HG03469 (cell line): Measurements from ENCODE around the gene NTSR1.

ENCODE experiments used
- ATAC-seq: cut with Tn5 transposase; IDR thresholded peaks from one replicate; pipeline ENCODE4 v1.9.1; 2021; ENCODE audit warnings: mild to moderate bottlenecking, moderate library complexity, moderate number of reproducible peaks; ENCODE audit not compliant: unreplicated experiment

The NTSR1 gene

DNA sequence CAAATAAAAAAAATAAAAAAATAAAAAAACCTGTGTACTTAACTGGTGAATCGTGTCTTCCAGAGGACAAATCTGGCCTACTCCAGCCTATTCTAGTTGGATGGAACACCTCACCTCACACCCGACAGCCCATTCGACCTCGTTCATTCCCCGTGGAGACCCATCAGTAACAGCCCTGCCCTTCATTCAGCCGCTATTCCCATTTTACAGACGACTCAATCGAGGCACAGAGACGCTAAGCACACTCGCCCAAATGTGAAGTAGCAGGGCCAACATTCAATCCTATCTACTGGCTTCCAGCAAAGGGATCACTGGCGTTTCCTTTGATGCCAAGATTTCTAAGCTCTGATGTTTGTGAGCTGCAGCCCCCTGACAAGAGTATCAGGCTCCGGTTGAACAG, 1.8 kb upstream of the NTSR1 start:
- no peak for ATAC-seq

DNA sequence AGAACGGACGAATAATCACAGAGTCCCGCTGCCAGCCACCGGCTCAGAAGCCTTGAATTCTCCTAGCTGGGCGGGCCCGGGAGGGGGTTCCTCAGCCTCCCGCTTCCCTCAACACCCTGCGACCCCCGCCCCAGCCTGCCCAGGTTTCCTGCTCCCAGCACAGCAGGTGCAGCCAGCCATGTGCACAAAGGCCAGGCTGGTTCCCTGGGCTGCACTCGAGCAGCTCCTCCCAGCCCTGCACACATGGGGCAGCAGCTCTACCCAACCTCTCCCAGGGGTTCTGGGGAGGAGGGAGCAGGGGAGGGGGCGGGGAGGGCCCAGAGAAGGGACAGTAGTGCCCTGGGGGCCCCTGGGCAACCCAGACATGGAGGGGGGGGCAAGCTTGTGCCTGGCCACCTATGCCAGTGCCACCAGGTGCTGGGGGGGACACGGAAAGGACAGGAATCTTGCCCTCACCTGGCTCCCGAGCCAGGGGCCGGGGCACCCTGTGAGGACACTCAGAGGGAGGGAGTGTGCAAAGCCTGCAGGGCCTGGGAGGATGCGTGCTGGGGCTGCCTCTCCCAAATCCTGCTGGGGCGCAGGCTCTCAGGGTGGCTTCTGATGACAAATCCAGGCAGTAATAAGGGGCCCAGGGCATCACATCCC, 1.2 kb upstream of the NTSR1 start:
- ATAC-seq = no peak

DNA sequence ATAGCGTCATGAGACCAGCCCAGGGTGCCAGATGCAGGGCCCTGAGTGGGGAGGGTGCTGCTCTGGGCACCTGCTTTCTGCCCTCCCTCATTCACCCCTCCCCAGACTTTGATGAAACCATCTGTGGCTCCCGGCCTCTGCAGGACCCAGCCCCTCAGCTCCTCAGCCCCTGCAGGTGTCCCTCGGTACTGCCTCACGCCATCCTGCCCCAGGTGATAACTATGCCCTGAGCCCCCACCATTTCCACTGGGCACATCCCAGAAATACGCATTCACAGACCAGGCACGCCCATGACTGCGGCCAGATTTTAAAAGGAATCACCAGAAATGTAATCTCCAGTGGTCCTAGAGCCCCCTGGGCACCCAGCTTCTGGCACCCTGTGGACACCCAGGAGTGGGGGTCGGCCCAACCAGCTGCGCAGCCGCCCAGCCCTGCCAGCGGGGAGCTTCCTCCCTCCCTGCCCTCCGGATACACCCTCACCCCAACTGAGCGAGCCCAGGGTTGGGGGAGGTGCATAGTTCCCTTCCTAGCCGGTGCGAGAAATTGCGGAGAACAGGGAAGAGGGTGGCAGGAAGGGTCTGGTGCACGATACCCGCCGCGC, 615 bp upstream of the NTSR1 start:
- no peak for ATAC-seq

DNA sequence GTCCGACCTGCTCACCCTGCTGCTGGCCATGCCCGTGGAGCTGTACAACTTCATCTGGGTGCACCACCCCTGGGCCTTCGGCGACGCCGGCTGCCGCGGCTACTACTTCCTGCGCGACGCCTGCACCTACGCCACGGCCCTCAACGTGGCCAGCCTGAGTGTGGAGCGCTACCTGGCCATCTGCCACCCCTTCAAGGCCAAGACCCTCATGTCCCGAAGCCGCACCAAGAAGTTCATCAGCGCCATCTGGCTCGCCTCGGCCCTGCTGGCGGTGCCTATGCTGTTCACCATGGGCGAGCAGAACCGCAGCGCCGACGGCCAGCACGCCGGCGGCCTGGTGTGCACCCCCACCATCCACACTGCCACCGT, 885 bp downstream of the NTSR1 start:
- ATAC-seq = no peak

DNA sequence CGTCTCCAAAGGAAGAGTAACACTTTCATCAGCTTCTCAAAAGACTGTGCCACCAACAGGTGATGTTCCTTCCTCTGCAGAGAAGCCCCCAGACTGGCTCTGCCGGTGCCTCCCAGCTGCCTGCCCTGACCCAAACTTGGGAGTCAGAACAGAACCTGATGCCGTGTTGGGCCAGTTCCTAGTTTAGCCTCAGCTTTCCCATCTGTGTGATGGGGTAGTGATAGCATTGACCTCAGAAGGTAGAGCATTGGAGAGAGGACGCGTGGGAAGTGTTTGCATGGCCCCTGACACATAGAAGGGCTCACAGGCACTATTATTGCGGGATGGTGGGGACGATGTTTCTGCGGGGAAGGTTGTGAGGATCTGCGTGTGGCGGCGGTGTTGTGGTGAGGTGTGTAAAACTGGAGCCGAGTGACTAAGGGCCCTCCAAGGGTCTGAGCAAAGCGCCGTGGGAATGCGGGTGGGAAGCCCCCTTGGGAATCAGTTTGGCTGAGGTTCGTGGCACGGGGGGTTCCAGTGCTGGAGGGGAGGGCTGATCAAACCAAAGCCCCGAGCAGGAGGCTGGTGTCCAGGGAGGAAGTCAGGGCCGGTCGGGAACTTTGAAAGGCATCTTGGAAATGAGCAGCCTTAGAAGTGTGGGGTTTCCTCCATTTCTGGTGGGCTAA, 1.7 kb downstream of the NTSR1 start:
- no peak for ATAC-seq

DNA sequence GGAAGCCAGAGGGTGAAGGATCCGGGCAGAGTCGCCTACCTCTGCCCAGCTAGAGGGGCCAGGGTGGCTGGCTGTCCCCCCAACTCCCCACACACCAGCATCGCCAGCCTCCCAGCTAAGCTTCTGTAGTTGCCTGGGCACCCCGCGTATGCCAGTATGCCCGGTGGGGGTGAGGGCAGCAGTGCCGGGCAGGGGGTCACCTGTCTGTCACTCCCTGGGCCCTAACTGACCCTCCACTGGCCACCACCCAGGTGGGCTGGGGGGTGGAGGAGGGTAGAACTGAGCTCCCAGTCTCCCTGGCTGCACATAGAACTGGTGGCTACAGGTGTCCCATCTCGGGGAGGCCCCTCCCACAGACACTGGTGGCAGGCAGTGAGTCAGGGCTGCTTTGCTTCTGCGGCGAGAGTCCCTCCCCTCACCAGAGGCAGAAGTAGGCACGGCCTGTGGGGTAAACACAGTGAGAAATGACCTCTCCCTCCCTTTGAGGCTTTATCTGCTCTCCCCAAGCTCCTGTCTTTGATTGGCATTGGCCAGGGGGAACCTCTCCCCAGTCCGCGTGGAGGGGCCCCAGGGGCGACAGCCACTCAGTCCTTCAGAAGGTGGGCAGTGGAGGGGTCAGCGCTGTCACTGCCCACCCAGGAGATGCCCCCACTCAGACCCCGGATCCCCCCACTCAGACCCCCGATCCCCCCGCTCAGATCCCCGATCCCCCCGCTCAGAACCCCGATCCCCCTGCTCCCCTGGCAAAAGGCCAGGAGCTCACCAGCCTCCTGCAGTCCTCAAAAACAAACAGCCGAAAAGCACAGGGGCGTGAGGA, 2.5 kb downstream of the NTSR1 start:
- ATAC-seq = no peak

DNA sequence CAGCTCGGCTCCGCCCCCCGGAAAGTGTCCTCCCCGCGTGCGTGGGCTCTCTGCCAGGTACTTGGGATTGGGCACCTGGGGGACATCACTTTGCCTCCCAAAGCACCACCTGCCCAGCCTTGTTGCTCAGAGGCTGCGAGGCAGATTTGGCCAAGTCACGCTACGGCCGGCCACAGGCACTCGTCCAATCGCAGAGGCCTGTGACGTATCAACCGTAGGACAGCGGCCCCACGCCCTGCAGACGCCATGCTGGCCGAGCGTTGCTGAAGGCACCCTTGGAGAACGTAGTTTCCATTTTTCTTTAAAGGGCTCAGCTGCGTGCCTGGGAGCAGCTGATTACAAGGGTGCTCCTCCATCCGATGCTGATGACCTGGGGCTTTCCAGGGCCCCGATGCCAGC, 3.1 kb downstream of the NTSR1 start:
- no peak for ATAC-seq

DNA sequence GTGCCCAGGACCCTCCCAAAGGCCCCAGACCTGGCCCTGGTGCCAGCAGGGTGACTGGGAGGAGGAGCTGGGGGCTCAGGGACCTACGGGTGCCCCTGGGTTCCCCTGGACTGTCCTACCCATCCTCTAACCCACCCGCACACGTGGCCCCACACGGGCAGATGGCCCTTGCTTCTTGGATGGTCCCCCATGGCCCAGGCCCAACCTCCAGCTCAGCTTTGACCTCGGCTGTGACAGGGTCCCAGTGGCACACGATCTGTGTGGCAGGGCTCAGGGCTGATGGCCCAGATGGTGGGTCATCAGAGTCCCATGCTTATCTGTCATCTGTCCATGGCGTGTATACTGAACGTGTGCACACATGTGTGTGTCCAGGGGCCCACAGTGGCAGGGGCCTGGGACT, 4.0 kb downstream of the NTSR1 start:
- ATAC-seq = no peak

DNA sequence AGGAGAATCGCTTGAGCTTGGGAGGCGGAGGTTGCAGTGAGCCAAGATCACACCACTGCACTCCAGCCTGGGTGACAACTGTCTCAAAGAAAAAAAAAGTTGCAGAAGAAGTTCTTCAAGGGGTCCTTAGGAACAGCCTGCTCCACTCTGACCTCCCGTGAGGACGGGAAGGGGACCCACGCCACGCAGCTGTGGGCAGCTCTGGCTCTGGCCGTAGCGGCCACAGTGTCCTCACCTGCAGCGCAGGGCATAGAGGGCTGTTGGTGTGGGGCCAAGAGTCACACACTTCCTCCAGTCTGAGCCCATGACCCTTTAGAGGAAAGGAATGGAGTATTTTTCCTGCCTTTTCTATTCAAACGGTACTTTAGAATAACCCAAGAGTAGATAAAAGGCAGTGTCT, 5.4 kb downstream of the NTSR1 start:
- ATAC-seq = no peak

DNA sequence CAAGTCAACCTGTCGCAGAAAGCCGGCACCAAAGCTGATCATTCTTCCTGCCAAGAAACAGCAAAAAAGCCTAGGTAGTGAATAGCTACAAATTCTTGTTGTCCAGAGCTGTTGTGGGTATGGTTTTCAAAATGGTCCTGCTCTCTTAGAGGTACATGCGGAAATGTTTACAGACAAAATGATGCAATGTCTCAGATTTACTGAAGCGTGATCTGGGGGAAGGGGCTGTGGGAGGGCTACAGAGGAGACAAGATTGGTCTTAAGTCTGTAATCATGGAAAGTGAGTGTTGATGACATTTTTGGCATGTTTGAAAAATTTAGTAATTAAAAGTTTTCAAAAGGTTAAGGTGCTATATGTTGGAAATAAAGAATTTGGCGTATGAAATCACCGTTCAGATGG, 6.2 kb downstream of the NTSR1 start:
- ATAC-seq = no peak

DNA sequence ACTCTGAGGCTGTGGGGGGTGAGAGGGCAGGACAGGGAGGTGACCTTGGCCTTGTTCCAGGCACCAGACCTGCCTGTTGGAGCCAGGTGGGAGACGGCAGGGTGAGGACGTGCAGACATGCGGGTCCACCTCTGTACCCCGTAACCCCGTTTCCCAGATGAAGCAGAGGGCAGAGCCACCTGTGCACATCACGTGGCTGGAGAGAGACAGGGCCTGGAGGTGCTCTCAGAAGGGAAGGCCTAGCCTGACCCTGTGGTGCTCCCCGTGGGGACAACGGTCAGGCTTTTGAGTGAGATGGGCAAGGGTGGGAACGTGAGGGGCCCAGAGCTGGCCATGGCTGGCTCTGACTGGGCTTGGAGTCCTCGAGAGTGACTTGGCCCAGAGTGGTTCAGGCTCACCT, 6.6 kb downstream of the NTSR1 start:
- ATAC-seq = no peak

DNA sequence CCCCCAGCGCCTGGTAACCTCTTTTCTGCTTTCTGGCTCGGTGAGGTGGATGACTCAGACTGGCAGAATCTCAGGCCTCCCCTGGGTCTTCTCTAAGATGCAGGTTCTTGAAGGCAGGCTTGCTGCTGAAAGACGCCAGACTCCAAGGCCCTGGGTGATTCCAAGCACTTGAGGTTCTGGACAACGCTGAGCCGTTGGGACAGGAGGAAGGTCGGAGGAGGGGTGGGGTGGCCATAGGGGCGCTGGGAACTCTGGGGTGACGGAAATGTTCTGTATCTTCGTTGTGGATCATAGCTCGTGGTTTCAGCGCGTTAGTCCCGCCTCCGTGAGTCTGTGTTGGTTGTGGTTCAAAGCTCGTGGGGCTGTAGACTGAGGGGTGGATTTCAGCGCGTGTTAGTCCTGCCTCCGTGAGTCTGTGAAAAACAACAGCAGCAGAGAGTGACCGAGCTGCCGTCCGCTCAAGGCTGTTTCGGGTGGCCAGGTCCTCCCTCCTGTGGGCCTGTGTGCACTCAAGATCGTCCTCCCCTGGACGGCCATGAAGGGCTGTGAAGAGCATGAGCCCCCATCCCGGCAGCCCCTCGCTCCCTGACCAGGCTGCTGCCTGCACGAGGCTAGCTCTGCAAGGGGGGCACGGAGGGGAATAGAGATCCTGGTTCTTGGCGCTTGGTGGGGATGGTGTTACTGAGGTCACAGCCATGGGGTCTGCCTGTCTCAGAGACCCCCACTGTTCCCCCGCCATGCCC, 7.7 kb downstream of the NTSR1 start:
- ATAC-seq = no peak

DNA sequence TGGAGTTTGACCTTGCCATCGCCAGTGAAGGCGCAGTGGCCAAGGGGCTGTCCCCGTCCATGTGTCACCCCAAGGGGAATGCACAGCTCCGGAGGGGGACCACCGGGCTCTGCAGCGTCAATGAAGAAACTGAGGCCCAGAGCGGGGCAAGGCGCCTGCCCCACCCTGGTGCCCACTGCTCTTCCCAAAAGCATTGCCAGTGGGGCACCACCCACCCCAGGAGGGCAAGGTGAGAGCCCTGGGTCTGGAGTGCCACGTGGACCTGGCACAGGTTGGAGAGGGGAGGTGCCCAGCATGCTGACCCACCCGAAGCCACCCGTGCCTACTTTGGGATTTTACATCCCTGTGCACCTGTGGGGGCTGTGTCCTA, 8.3 kb downstream of the NTSR1 start:
- ATAC-seq = no peak

DNA sequence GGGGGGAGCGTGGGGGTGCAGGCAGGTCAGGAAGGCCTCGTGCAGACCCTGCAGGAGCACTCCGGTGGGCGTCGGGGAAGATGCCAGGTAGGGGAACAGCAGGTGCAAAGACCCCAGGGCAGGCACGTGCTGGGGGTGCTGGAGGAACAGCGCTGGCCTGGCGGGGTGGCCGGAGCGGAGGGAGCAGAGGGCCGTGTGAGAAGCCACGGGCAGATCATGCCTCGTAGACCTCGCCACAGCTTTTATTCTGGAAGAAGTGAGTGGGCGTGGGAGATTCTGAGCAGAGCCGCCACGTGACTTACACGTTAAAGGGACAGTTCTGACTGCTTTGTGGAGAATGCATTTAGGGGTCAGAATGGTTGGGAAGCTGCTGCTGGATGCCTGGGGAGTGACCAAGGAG, 9.3 kb downstream of the NTSR1 start:
- no peak for ATAC-seq

DNA sequence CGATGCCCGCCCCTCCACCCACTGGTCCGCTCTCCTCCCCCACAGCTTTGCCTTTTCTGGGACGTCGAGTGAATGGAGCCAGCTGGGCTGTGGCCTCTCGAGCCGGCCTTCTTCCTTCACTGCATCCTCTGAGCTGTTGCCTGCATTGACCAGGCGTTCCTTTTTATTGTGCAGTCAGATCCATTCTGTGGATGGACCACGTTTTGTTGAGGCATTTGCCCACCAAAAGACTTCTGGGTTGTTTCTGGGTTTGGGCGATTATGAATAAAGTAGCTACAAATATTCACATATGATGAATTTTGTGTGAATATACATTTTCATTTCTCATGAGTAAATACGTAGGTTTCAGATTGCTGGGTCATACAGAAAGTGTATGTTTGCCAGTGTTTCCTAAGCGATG, 9.9 kb downstream of the NTSR1 start:
- no peak for ATAC-seq

DNA sequence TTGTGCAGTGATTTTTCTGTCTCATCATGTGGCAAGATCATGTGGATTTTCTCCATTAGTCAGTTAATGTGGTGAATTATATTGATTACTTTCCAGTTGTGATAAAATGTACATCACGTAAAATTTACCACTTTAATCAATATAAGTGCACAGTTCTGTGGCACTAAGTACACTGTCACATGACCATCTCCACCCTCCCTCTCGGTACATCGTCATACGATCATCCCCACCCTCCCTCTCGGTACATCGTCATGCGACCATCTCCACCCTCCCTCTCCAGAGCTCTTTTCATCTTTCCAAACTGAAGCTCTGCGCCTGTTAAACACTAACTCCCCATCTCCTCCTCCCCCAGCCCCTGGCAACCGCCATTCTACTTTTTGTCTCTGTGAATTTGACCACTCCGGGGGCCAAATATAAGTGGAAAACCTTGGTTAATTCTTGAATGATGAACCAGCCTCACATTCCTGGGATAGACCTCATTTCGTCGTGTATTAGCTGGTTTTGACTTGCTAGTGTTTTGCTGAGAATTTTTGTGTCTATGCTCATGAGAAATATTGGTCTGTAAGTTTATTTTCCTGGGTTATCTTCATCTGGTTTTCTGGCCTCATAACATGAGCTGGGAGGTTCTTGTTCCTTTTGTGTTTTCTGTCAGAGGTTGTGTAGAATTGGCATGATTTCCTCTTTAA, 10.8 kb downstream of the NTSR1 start:
- no peak for ATAC-seq

DNA sequence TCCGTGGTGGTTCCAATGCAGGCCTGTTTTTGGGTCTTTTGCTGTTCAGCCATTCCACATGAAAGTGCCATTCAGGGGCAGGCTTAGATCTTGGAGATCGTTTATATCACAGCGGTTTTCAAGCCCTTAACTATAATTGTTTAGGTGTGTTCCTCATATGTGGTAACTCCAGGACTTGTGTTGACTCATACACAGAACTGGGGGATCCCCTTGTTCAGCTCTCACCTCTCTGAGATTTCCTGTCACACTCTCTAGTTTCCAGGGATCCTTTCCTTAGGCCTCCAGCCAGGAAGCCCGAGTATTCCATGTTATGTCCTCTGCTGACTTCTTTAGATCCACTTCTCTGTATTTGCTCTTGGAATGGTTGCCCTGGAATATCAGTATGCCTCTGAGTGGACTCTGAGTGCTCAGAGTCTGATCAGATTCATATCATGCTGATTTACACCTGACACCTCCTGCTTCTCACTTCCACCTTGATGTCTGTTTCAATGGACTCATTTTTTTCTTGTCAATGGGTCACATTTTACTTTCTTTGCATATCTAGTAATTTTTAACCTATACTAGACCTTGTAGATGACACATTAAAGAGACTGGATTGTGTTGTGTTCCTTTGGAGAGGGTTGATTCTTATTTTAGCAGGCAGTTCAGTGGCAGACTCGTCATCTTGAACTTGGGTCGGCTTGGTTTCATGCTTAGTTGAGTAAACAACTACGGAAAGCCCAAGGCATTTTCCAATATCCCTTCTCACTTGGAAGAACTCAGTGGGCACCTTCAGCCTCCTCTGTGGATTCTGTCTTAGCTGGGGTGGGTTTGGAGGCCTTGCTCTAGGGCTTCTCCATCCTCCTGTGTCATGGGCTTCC, 13.1 kb downstream of the NTSR1 start:
- ATAC-seq = no peak

DNA sequence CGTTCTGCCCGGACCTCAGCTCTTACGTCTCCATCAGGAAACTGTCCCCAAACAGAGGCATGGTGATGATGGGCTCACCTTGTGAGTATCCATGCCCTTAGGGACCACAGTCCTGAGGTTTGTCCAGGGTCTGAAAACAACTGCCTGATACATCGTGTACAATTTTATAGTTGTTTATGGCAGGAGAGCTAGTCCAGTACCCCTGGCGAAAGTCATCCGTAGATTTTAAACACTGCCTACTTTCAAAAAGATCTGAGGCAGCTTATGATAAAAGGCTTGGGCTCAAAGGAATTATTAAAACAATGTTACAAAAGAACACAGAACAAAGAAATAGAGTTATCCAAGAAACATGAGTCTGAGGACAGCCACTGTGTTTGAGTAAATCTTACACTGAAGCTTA, 14.0 kb downstream of the NTSR1 start:
- ATAC-seq = no peak

DNA sequence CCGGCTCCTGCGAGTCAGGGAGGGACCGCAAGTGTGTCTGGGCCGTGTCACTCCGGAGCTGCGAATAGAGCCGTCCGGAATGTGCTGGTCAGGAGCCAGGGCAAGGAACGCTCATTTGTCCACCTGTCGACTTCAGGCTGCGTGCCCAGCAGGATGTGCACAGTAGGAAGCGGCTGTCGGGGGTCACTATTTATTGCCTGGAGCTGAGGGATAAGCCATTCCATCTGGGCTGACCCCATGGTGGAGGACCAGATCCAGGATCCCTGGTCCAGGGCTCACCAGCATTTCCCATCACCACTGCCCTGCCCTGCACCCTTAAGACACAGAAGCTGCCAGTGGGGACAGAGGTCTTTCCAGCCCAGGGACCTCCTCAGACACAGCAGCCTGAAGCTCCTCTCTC, 14.7 kb downstream of the NTSR1 start:
- no peak for ATAC-seq
